ENCODE measurements around the gene RNF7.
"Not testable (repeated sequence)": the region's sequence is repeated elsewhere in the genome, so short reads cannot be mapped to it uniquely, and the experiment has no call there.

Gene RNF7

GRCh38 chr3:141738022-141738890 is at the start of gene RNF7:
Gene RNF7, plus strand, starts transcription at chr3:141738298. Its CDS starts 44 bp downstream, at chr3:141738342.
- Mint-ChIP-seq H3K36me3 (peaks cover 4% of the 10 kb centered on the region), H3K27me3 (no peaks in the 10 kb centered on the region), H3K4me3 (peak within 1 kb of the TSS; percentile 99), H3K9me3 (no peaks in the 10 kb centered on the region), H3K27ac (peak within 1 kb of the TSS; percentile 99), H3K4me1 (peaks cover 33% of the 10 kb centered on the region)

- Mint-ChIP-seq H3K36me3 (no peaks in the 10 kb centered on the region), H3K27me3 (no peaks in the 10 kb centered on the region), H3K4me3 (no peak overlapping the region), H3K9me3 (no peaks in the 10 kb centered on the region), H3K4me1 (peaks cover 20% of the 10 kb centered on the region), H3K27ac (no peak overlapping the region)
Observed at GRCh38 chr3:141690431-141691072, 47.5 kb upstream of the RNF7 start.

- not testable (repeated sequence) for H3K4me3 Mint-ChIP-seq, H3K36me3 Mint-ChIP-seq, H3K27me3 Mint-ChIP-seq, H3K27ac Mint-ChIP-seq, H3K9me3 Mint-ChIP-seq
- H3K4me1 Mint-ChIP-seq = peaks cover 13% of the 10 kb centered on the region
Observed at GRCh38 chr3:141691471-141691870, 46.6 kb upstream of the RNF7 start.

GRCh38 chr3:141692973-141693372 is 45.1 kb upstream of the RNF7 start:
- H3K4me3 Mint-ChIP-seq, H3K4me1 Mint-ChIP-seq, H3K27ac Mint-ChIP-seq, H3K36me3 Mint-ChIP-seq, H3K9me3 Mint-ChIP-seq, H3K27me3 Mint-ChIP-seq: not testable (repeated sequence)

GRCh38 chr3:141699324-141699723 is 38.8 kb upstream of the RNF7 start:
- Mint-ChIP-seq H3K27me3 (no peaks in the 10 kb centered on the region), H3K36me3 (no peaks in the 10 kb centered on the region), H3K27ac (no peak overlapping the region), H3K4me1 (no peaks in the 10 kb centered on the region), H3K9me3 (no peaks in the 10 kb centered on the region), H3K4me3 (no peak overlapping the region)

GRCh38 chr3:141699897-141700296 is 38.2 kb upstream of the RNF7 start:
- Mint-ChIP-seq H3K4me3 (no peak overlapping the region), H3K4me1 (no peaks in the 10 kb centered on the region), H3K27me3 (no peaks in the 10 kb centered on the region), H3K36me3 (no peaks in the 10 kb centered on the region), H3K9me3 (no peaks in the 10 kb centered on the region), H3K27ac (no peak overlapping the region)

- not testable (repeated sequence) for H3K9me3 Mint-ChIP-seq, H3K4me3 Mint-ChIP-seq, H3K4me1 Mint-ChIP-seq, H3K36me3 Mint-ChIP-seq, H3K27ac Mint-ChIP-seq, H3K27me3 Mint-ChIP-seq
Observed at GRCh38 chr3:141703367-141703766, 34.7 kb upstream of the RNF7 start.

GRCh38 chr3:141707741-141708203 is 30.3 kb upstream of the RNF7 start:
- no peaks in the 10 kb centered on the region for H3K36me3 Mint-ChIP-seq
- H3K27ac Mint-ChIP-seq = no peak overlapping the region
- H3K4me3 Mint-ChIP-seq = no peak overlapping the region
- H3K9me3 Mint-ChIP-seq = no peaks in the 10 kb centered on the region
- H3K27me3 Mint-ChIP-seq = no peaks in the 10 kb centered on the region
- no peaks in the 10 kb centered on the region for H3K4me1 Mint-ChIP-seq

GRCh38 chr3:141708367-141708766 is 29.7 kb upstream of the RNF7 start:
- H3K4me3 Mint-ChIP-seq = no peak overlapping the region
- no peaks in the 10 kb centered on the region for H3K9me3 Mint-ChIP-seq
- H3K27ac Mint-ChIP-seq = no peak overlapping the region
- no peaks in the 10 kb centered on the region for H3K36me3 Mint-ChIP-seq
- no peaks in the 10 kb centered on the region for H3K27me3 Mint-ChIP-seq
- no peaks in the 10 kb centered on the region for H3K4me1 Mint-ChIP-seq

GRCh38 chr3:141709126-141709770 is 28.9 kb upstream of the RNF7 start:
- H3K4me1 Mint-ChIP-seq = no peaks in the 10 kb centered on the region
- H3K9me3 Mint-ChIP-seq = no peaks in the 10 kb centered on the region
- H3K4me3 Mint-ChIP-seq = no peak overlapping the region
- H3K36me3 Mint-ChIP-seq = no peaks in the 10 kb centered on the region
- H3K27me3 Mint-ChIP-seq = no peaks in the 10 kb centered on the region
- no peak overlapping the region for H3K27ac Mint-ChIP-seq

GRCh38 chr3:141710121-141710520 is 28.0 kb upstream of the RNF7 start:
- Mint-ChIP-seq H3K4me1 (no peaks in the 10 kb centered on the region), H3K36me3 (no peaks in the 10 kb centered on the region), H3K27me3 (no peaks in the 10 kb centered on the region), H3K4me3 (no peak overlapping the region), H3K9me3 (no peaks in the 10 kb centered on the region), H3K27ac (no peak overlapping the region)

GRCh38 chr3:141710888-141711616 is 27.0 kb upstream of the RNF7 start:
- no peak overlapping the region for H3K27ac Mint-ChIP-seq
- H3K36me3 Mint-ChIP-seq = no peaks in the 10 kb centered on the region
- no peaks in the 10 kb centered on the region for H3K27me3 Mint-ChIP-seq
- no peaks in the 10 kb centered on the region for H3K4me1 Mint-ChIP-seq
- H3K4me3 Mint-ChIP-seq = no peak overlapping the region
- H3K9me3 Mint-ChIP-seq = no peaks in the 10 kb centered on the region

- no peak overlapping the region for H3K4me3 Mint-ChIP-seq
- H3K9me3 Mint-ChIP-seq = no peaks in the 10 kb centered on the region
- H3K27me3 Mint-ChIP-seq = no peaks in the 10 kb centered on the region
- no peaks in the 10 kb centered on the region for H3K36me3 Mint-ChIP-seq
- H3K4me1 Mint-ChIP-seq = no peaks in the 10 kb centered on the region
- no peak overlapping the region for H3K27ac Mint-ChIP-seq
Observed at GRCh38 chr3:141714671-141715070, 23.4 kb upstream of the RNF7 start.

GRCh38 chr3:141722081-141722480 is 16.0 kb upstream of the RNF7 start:
- H3K27ac Mint-ChIP-seq = no peak overlapping the region
- H3K36me3 Mint-ChIP-seq = no peaks in the 10 kb centered on the region
- no peaks in the 10 kb centered on the region for H3K4me1 Mint-ChIP-seq
- no peaks in the 10 kb centered on the region for H3K27me3 Mint-ChIP-seq
- H3K9me3 Mint-ChIP-seq = no peaks in the 10 kb centered on the region
- no peak overlapping the region for H3K4me3 Mint-ChIP-seq

GRCh38 chr3:141722648-141723047 is 15.4 kb upstream of the RNF7 start:
- H3K4me1 Mint-ChIP-seq = no peaks in the 10 kb centered on the region

More at GRCh38 chr3:141722648-141723047, 15.4 kb upstream of the RNF7 start:
- no peaks in the 10 kb centered on the region for H3K27me3 Mint-ChIP-seq
- no peaks in the 10 kb centered on the region for H3K9me3 Mint-ChIP-seq
- H3K27ac Mint-ChIP-seq = no peak overlapping the region
- no peaks in the 10 kb centered on the region for H3K36me3 Mint-ChIP-seq
- no peak overlapping the region for H3K4me3 Mint-ChIP-seq

Data from activated naive CD4-positive, alpha-beta T cell treated with anti-CD3 and anti-CD28 coated beads, Interleukin-2, amount 50 U/mL, for 24 hours (primary cell).